GM19193 (cell line): Measurements from ENCODE around the gene MISP3.

Experiments used
- POLR2A ChIP-seq: IDR thresholded peaks from 4 replicates; pipeline ENCODE4 v1.6.1; 2011; ENCODE audit not compliant: insufficient read depth, insufficient read length; ENCODE audit errors: extremely low read depth

The MISP3 gene

DNA sequence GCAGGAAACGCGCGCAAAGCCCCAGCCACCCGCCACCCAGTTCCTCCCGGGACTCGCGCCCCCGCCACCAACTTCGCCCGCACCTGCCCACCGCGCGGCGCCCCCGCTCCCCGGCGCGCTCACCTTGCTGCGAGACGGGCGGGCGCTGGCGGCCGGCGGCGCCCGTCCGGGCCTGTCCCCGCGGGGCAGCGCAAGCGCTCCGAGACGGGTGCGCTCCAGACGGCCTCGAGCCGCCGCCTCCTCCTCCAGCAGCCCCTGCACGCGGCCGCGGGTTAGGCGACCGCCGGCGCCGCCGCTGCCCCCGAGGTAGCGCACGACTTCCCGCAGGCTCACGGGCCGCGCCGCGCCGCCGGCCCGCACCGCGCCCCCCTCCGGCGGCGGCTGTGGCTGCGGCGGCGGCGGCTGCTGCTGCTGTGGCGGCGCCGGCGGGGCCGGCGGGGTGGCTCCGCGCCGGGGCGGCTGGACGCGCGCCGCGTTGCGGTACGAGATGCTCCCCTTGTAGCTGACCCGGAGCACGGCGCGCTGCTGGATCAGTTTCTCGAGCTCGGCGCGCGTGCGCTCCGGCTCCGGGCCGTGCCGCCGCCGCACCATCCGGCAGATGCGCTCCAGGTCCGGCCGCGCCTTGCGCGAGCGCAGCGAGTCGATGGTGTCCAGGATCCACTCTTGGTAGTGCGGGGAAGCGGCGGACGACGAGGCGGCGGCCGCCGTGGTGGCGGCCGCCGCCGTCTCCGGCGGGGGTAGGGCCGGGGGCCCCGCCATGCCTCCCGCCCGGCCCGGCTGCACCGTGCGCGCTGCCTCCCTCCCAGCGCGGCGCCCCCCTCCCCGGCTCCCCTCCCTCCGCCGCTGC is 17.3 kb downstream of the MISP3 start:
- TF ChIP-seq POLR2A, result no peak

- no peak for TF ChIP-seq POLR2A
Observed at GRCh38 chr19:14090509-14091080, 18.0 kb downstream of the MISP3 start, which contains the start of gene SAMD1. TSS of gene SAMD1 (minus strand) at chr19:14090751.

DNA sequence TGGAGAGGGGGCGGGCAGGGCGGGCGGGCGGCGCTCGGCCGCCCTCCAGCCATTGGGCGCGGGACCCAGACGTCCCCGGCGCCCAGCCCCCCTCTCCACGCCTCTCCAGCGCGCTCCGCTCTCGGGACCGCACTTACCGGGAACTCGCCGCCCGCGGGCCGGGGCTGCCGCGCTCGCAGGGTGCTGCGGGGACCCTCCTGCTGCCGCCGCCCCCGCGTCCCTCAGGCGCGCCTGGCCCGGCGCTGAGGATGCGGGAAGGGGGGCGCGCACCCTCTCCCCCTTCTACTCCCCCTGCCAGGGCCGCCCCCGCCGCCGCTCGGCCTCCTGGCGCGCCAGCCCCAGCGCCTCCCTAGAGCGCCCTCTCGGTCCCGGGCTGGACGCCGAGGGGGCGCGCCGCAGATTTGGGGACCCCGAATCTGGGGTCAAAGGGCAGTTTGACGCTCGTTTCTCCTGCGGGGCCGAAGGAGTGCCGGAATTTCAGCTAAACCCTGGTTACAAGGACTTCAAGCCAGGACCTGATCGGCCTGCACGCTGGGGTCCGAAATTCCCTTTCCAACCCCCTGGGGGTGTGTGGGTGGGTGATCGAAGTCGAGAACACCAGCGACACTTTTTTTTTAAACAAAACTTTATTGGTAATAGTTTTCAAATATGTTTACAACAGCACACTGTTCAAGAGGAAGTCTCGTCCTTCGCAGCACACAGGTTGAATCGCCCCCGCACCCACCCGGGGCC is 18.7 kb downstream of the MISP3 start:
- peak; percentile 64 for TF ChIP-seq POLR2A

DNA sequence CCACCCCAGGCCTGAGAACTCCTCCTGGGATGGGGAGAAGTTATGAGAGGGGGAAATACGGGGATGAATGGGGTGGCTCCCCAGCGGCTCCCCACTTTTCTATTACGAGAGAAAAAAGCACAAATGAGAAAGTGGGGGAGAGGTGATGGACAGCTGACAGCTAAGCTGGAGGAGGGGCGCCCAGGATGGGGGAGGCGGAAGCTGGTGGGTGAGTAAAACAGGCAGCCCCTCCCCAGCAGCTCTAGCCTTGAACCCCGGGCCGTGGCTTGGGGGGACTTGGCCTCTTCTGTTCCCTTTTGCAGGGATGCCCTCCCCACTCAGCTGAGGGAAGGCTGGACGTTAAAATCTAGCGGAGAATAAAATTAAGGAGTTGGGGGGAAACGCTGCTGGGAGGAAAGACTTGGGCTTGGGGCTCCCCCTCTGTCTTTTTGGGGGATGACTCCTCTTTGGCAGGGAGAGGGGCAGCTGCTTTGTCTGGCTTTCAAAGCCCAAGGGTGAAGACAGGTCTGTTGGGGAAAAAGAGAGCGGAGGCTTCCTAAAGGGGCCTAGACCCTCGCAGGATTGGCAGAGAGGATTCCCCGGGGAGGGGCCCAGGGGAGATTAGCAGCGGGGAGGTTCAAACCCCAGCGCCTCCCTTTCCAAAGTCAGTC is 19.4 kb downstream of the MISP3 start:
- no peak for TF ChIP-seq POLR2A

DNA sequence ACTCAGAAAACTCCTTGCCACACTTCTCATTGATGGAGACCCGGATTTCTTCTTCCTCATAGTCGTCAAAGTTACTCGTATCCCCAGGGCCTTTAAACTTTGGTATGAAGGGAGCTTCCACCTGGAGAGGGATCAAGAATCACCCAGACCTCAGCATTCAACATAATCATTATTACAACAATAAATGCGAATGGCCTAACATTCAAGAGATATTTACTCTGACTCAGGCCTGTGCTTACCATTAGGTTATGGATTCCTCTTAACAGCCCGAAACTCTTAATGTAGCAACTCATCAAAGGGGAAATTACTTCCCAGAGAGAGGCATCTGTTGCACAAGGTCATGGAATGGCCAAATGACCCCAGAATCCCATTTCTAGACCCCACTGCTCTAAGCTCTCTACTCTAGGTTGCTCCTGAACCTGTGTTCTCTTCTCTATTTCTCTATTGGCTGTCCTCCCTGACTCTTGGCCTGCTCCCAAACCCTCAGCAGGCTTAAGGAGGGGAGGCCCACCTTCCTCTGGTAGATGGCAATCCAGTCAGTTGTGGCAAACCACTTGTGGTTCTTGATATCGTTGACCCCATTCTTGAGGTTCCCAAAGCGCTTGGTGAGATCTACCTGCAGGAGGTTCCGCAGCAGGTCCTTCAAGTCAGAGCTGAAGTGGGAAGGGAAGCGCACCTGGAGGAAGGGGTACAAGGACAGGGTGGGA is 20.7 kb downstream of the MISP3 start:
- no peak for TF ChIP-seq POLR2A

GRCh38 chr19:14094854-14095253 is 22.3 kb downstream of the MISP3 start:
- TF ChIP-seq POLR2A, result no peak

DNA sequence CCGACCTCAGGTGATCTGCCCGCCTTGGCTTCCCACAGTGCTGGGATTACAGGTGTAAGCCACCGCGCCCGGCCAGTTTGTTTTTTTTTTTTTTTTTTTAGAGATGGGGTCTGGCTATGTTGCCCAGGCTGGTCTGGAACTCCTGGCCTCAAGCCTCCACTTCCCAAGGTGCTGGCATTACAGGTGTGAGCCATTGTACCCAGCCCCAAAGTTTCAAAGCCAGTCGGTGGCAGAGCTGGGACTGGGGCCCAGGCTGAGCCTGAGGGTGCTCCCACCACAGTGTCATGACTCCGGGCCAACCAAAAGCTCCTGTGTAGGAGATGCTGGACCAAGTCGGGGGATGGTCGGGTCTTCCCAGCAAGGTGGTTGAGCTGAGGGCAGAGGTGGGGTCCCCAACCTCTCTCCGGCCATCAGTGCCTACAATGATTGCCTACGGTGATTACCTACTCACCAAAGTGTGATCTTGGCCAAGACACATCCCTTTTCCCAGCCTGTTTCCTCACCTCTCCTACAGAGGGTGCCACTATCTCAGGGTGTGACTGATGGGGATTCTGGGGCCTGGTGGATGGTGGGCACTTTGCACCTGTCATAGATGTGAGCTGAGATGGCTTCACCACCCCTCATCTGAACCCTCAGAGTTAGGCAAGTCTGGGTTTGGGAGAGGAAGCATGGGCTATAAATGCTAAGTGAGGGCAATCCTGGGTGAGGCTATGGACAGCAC is 23.8 kb downstream of the MISP3 start:
- TF ChIP-seq POLR2A, result no peak

DNA sequence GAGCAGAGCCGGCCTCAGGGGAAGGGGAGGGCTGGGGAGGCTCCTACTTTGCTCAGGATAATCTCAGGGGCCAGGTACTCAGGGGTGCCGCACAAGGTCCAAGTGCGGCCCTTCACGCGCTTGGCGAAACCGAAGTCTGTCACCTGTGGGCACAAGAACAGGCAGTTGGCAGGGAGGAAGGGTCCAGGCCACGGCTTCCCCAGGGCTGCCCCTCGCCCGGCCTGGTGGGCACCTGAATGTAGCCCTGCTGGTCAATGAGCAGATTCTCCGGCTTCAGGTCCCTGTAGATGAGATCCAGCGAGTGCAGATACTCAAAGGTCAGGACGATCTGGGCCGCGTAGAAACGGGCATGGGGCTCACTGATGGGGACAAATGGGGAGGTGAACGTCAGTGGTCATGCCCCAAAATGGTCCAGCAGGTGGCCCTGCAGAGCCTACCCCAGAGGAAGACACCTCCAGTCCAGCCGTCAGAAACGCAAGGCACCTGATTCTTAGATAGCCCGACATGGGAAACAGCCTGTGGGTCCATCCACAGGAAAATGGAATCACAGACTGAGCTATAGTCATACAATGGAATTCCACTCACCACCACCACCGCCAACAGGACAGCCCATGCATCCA is 25.1 kb downstream of the MISP3 start:
- TF ChIP-seq POLR2A, result no peak

DNA sequence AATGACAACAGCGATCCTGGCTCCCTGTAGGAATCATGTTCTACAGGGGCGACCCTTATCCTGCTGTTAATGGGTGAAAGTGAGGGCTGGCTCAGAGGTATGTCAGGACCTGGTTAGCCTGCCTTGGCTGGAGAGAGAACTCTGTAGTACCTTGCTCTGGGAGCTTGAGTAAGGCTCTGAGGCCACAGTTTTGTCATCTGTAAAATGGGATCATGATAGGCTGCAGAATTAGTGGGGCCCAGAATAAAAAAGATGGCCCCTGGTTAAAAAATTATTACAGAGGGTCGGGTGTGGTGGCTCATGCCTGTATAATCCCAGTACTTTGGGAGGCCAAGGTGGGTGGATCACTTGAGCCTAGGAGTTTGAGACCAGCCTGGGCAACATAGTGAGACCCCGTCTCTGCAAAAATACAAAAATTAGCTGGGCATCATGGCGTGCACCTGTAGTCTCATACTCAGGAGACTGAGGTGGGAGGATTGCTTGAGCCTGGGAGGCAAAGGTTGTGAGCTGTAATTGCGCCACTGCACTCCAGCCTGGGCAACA is 28.5 kb downstream of the MISP3 start:
- TF ChIP-seq POLR2A, result no peak

DNA sequence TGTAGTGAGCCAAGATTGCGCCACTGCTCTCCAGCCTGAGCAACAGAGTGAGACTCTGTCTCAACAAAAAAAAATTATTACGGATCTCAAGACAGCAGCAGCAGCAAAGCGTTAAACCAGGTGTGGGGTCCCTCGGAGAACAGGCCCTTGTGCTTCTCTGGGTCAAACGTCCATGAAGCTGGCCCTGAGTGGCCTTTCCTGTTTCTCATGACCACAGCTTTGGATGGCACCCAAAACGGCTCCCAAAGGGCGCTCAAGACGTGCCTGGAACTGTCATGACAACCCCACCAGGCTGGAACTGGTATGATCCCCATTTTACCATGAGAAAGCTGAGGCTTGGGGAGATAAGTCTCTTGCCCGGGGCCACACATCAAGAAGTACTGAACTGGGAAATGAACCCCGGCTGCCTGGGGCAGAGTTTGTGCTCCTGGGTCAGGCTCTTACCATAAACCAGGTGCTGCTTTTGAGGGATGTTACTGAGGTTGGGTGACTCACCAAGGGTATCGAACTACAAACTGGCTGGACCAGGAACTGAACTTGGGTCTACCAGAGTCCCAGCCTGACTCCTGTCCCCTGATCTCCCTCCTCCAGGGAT is 29.6 kb downstream of the MISP3 start:
- no peak for TF ChIP-seq POLR2A

DNA sequence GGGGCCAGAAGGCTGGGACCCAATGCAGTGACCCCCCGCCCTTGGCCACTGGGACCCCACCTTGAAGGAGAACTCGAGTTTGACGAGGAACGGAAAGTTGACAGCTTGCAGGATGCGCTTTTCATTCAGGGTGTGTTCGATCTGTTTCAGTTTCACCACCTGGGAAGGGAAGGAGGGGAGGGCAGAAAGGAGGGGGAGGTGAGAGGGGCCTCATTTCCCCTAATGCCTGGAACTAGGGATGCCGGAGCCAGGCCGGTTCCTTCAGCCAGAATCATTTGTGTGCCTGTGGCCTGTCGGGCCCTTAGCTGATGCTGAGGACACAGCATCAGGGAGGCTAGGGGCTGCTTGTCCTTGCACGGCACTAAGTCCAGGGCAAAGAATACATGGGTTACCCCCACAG is 30.2 kb downstream of the MISP3 start:
- TF ChIP-seq POLR2A, result no peak

DNA sequence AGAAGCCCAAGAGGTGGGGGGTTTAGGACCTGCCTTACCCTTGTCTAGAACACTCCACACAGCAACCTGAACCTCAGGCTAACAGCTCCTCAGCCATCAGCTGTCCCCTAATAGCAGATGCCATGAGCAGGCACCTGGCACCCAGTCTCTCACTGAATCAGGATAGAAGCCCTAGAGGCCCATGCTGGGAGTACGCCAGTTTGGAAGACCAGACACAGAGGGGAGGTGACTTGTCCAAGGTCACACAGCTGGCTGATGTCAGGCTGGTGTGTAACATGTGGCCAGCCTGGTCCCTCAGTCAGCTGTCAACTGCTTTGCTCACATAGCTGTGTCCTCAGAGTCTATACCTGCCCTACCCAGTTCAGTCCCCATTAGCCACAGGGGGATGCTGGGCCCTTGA is 30.7 kb downstream of the MISP3 start:
- no peak for TF ChIP-seq POLR2A

DNA sequence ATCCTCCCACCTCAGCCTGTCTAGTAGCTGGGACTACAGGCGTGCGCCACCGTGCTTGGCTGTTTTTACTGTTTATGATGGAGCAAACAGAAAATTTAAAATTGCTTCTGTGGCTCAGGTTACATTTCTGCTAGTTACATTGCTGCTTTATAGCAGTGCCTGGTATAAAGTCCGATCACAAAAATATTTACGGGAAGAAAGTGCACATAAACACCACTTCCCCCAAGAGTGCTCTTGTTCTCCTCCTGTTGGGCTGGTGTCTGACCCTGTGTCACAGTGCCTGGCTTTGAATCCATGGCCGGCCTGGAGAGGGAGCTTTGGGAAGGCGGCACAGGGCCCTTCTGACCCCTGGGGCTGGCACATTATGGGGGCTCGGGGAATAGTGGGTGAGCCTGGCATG is 33.1 kb downstream of the MISP3 start:
- no peak for TF ChIP-seq POLR2A
